Measurements from ENCODE around the gene OAT. TPM values are rescaled to one million over a fixed set of nuclear protein-coding genes. Genes with fewer than 3 reads are reported as not detected.

Gene OAT
- total RNA-seq, 1 experiment from 2014 or later: 99.4 TPM

DNA sequence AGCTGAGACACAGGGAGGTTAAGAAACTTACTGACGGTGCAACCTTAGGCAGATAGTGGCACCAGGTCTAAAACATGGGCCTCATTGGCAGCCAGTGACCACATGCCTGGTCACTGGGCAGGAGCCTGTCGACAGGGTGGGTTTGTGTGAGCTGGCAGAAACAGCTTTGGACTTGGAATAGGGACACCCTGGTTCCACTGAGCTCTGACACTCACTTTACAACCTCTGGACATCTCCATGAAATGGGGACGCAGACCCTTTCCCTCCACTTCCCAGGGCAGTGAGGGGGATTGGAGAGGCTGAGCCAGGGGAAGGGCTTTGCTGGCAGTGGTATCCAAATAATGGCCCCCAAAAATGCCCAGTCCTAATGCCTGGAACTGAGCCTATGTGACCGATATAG is 49.7 kb downstream of the OAT start:
- Histone ChIP-seq H3K9me3 (replicated peaks) (no peaks in the 10 kb centered on the region), H3K27me3 (peaks cover 3% of the 10 kb centered on the region; the same call in 1 of the 2 replicates), H3K4me1 (no peaks in the 10 kb centered on the region), H3K36me3 (no peaks in the 10 kb centered on the region), H3K4me3 (no peak overlapping the region), H3K27ac (no peak overlapping the region)
- no peak for DNase-seq

DNA sequence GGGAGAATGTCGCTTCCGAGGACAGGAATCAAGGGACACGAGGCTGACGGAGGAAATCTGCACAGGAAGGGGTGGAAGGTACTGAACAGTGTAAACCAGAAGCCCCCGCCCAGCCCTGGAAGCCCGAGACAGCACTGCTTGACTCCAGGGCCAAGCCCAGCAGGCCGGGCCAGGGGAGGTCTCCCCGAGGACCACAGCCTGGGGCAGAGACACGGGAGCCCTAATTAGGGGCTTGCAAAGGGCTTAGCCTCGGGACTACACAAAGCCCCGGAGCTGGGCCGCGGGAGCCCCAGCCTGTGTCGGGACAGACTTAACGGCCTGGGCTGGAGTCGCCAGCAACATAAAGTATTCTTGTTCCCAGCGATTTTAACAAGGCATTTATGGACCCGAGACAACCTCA is 50.8 kb downstream of the OAT start:
- Histone ChIP-seq H3K36me3 (no peaks in the 10 kb centered on the region), H3K27me3 (peaks cover 3% of the 10 kb centered on the region; the same call in 1 of the 2 replicates), H3K27ac (no peak overlapping the region), H3K4me3 (no peak overlapping the region), H3K4me1 (no peaks in the 10 kb centered on the region), H3K9me3 (replicated peaks) (no peaks in the 10 kb centered on the region)
- no peak for DNase-seq

GRCh38 chr10:124367414-124367813 is 51.3 kb downstream of the OAT start:
- no peaks in the 10 kb centered on the region for H3K4me1 ChIP-seq
- no peak for DNase-seq
- H3K36me3 ChIP-seq: no peaks in the 10 kb centered on the region
- H3K9me3 ChIP-seq (replicated peaks): no peaks in the 10 kb centered on the region
- peaks cover 3% of the 10 kb centered on the region; the same call in 1 of the 2 replicates for H3K27me3 ChIP-seq
- no peak overlapping the region for H3K4me3 ChIP-seq
- H3K27ac ChIP-seq: no peak overlapping the region

DNA sequence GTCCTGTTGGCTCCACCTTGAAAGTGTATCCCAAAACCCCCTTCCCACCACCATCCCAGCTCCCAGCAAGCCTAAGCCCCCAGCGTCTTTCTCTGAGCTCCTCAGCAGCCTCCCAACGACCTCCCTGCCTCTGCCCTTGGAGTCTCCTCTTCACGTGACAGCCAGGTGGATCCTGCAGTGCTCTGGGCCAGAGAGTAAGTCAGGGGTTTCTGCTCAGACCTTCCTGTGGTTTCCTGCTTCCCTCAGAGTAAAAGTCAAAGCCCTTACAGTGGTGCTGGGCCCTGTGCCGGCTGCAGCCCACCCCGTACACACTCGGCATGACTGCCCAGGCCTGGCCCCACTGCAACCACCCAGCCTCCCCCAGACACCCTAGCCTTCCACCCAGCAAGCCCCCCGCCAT is 51.9 kb downstream of the OAT start:
- DNase-seq: no peak
- H3K27me3 ChIP-seq: peaks cover 3% of the 10 kb centered on the region; the same call in 1 of the 2 replicates

GRCh38 chr10:124366343-124366742 is 52.4 kb downstream of the OAT start:
- Histone ChIP-seq H3K27me3 (peaks cover 3% of the 10 kb centered on the region; the same call in 1 of the 2 replicates), H3K4me3 (no peak overlapping the region), H3K36me3 (no peaks in the 10 kb centered on the region), H3K4me1 (no peaks in the 10 kb centered on the region), H3K27ac (no peak overlapping the region), H3K9me3 (replicated peaks) (no peaks in the 10 kb centered on the region)
- no peak for DNase-seq

More for the DNA sequence above, 51.9 kb downstream of the OAT start:
- H3K27ac ChIP-seq: no peak overlapping the region
- no peaks in the 10 kb centered on the region for H3K9me3 ChIP-seq (replicated peaks)
- no peaks in the 10 kb centered on the region for H3K36me3 ChIP-seq
- no peak overlapping the region for H3K4me3 ChIP-seq
- no peaks in the 10 kb centered on the region for H3K4me1 ChIP-seq

GRCh38 chr10:124364674-124365073 is 54.0 kb downstream of the OAT start:
- DNase-seq: no peak
- no peaks in the 10 kb centered on the region for H3K9me3 ChIP-seq (replicated peaks)
- peaks cover 3% of the 10 kb centered on the region; the same call in 1 of the 2 replicates for H3K27me3 ChIP-seq
- H3K4me3 ChIP-seq: no peak overlapping the region
- H3K36me3 ChIP-seq: no peaks in the 10 kb centered on the region
- H3K4me1 ChIP-seq: no peaks in the 10 kb centered on the region
- H3K27ac ChIP-seq: no peak overlapping the region

DNA sequence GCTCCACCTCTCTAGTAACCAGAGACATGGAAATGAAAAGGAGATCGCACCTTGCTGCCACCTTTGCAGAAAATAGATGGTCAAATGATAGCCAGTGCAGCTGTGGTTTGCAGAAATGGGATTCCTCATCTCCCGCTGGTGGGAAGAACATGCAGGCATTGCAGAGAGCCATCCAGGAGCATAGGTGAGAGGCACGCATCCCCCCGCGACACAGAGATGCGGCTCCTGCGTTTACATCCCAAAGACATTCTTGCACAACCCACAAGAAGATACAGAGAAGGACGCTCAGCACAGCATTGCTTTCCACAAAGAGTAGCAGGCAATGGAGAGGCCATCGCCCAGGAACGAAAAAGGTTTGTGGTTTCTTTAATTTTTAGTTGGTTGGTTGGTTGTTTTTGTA is 56.2 kb downstream of the OAT start:
- Histone ChIP-seq H3K4me3 (no peak overlapping the region), H3K4me1 (no peaks in the 10 kb centered on the region), H3K27me3 (no peaks in the 10 kb centered on the region), H3K27ac (no peak overlapping the region), H3K9me3 (replicated peaks) (no peaks in the 10 kb centered on the region), H3K36me3 (no peaks in the 10 kb centered on the region)
- no peak for DNase-seq

- Histone ChIP-seq H3K9me3 (replicated peaks) (no peaks in the 10 kb centered on the region), H3K36me3 (no peaks in the 10 kb centered on the region), H3K4me1 (no peaks in the 10 kb centered on the region), H3K27ac (no peak overlapping the region), H3K4me3 (no peak overlapping the region), H3K27me3 (no peaks in the 10 kb centered on the region)
- no peak for DNase-seq
Observed at GRCh38 chr10:124359336-124359832, 59.3 kb downstream of the OAT start.

DNA sequence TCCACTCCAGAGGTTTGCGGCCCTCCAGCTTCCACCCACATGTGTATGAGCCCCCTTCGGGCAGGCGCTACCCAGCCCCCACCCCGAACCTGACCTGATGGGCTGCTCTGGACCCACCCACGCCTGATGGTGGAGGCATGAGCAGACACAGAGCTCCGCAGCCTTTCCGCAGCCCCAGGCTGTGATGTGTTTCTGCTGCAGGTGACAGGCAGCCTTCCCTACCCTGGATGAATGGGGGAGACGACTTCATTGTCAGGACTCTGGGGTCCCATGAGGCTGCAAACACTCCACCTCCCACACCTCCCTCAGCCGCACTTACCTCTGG is 61.2 kb downstream of the OAT start:
- H3K4me3 ChIP-seq: no peak overlapping the region
- no peak overlapping the region for H3K27ac ChIP-seq
- H3K4me1 ChIP-seq: no peaks in the 10 kb centered on the region
- H3K36me3 ChIP-seq: no peaks in the 10 kb centered on the region
- H3K9me3 ChIP-seq (replicated peaks): no peaks in the 10 kb centered on the region
- DNase-seq: no peak
- H3K27me3 ChIP-seq: no peaks in the 10 kb centered on the region

DNA sequence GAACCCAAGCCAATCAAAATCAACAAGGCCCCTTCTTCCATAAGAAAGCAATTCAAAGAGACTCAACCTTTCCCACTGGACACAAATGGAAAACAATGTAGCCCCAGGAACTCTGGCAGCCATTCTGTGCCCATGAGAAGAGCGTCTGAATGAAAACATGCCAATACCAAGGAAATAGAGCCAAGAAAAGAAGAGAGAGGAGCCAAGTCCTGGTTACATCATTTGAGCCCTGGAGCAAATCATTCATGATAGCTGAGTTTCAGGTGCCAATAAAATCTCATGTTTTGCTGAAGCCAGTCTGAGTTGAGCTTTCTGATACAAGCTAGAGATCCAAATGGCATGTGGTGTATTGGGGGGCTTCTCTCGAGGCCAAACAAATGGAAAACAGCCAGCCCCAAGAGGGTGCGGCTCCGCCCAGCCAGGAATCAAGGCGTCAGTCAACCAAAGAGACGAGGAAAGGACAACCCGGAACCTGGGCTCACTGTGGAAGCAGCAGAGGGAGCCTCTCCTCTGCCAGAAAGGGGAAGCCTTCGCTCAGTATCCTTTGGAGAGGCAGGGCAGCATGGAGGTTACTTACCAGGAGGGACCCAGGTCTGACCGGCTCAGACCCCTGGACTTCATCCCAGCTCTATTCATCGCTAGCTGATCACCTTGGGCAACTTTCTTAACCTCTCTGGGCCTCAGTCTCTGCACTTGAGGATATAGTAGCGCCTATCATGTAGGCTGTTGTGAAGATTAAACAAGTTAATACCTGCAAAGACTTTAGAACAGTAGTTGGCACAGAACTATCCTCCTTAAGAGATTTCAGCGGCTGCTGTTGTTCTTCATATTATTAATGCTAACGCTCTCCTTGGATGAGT is 61.8 kb downstream of the OAT start:
- Histone ChIP-seq H3K9me3 (replicated peaks) (no peaks in the 10 kb centered on the region), H3K4me1 (no peaks in the 10 kb centered on the region), H3K36me3 (no peaks in the 10 kb centered on the region), H3K4me3 (no peak overlapping the region), H3K27ac (no peak overlapping the region), H3K27me3 (no peaks in the 10 kb centered on the region)
- no peak for DNase-seq

GRCh38 chr10:124354411-124355382 is 64.0 kb downstream of the OAT start:
- no peaks in the 10 kb centered on the region for H3K27me3 ChIP-seq
- H3K27ac ChIP-seq: peak overlapping the region; percentile 35
- H3K36me3 ChIP-seq: no peaks in the 10 kb centered on the region
- no peaks in the 10 kb centered on the region for H3K4me1 ChIP-seq
- H3K4me3 ChIP-seq: peak overlapping the region; percentile 56
- no peaks in the 10 kb centered on the region for H3K9me3 ChIP-seq (replicated peaks)
- DNase-seq: peak; percentile 60 to 72

DNA sequence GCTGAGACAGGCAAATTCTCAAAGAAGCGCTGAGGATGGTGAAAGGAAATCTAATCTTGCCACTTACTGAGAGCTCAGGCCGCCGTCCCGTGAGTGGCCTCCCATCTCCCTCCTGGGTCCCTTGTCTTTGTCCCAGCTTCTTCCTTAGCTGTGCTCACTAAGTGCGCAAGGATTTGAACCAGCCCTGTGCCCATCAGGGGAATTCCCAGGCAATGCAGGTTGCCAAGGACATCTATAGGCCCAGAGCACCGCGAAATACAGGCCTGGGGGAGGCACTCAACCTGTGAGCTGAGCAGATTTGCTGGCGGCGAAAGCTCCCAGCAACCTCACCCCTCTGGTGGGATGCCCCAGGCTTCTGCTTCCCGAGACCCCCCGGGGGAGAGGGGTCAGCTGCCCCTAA is 64.8 kb downstream of the OAT start:
- no peaks in the 10 kb centered on the region for H3K27me3 ChIP-seq
- DNase-seq: no peak
- no peak overlapping the region for H3K27ac ChIP-seq
- no peaks in the 10 kb centered on the region for H3K36me3 ChIP-seq
- no peak overlapping the region for H3K4me3 ChIP-seq
- no peaks in the 10 kb centered on the region for H3K9me3 ChIP-seq (replicated peaks)
- H3K4me1 ChIP-seq: no peaks in the 10 kb centered on the region

DNA sequence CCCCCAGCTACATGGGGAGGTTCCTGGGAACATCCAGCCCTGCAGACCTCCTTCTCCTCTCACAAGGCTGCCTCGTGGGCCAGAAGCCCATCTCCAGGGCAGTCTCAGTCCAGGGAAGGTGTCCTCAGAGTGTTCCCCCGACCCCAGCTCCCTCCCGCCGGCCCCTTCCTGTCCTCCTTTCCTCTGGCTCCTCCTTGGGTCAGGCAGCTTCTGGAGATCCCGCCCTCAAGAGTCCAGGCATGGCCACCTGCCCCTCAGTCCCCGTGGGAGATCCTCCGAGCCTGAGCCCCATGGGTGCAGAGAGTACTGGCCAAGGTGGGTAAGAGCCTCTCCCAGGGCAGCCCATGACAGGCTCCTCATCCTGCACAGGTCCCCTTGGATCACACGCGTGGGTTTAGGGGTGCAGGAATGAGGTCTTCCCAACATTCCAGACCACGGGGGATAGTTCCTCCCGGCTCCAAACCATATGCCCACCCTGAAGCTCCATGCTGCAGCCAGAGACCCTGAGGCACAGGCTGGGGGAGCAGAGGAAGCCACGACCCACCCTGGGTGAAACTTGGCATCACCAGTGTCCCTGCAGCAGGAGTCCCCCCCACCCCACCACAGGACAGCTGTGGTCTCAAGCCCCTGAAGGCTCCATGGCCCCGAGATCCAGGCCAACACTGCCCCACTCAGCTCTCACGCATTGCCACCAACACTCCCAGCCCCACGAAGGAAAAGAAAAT is 65.5 kb downstream of the OAT start:
- Histone ChIP-seq H3K9me3 (replicated peaks) (no peaks in the 10 kb centered on the region), H3K36me3 (no peaks in the 10 kb centered on the region), H3K27ac (no peak overlapping the region), H3K27me3 (no peaks in the 10 kb centered on the region), H3K4me3 (no peak overlapping the region), H3K4me1 (no peaks in the 10 kb centered on the region)
- DNase-seq: no peak

- H3K27me3 ChIP-seq: no peaks in the 10 kb centered on the region
- H3K9me3 ChIP-seq (replicated peaks): no peaks in the 10 kb centered on the region
- no peaks in the 10 kb centered on the region for H3K4me1 ChIP-seq
- no peaks in the 10 kb centered on the region for H3K36me3 ChIP-seq
- no peak for DNase-seq
- H3K4me3 ChIP-seq: no peak overlapping the region
- no peak overlapping the region for H3K27ac ChIP-seq
Observed at GRCh38 chr10:124351481-124352220, 67.1 kb downstream of the OAT start.
